A673 (cell line): ENCODE results near the gene ZMAT5. TPM values are rescaled to one million over a fixed set of nuclear protein-coding genes. Genes with fewer than 3 reads are reported as not detected.

Experiments used
- BruUV-seq: library from RNA; stranded (reverse); fragments of 400-500 nt; replicated peaks from 2 replicates; lab custom pipeline; 2021; lab: Mats Ljungman, UMichigan
- CTCF ChIA-PET: fragments of 300-600 bp; sonication (Branson Sonifier 250); formaldehyde crosslinking; loops from one replicate; lab custom pipeline; 2022; ENCODE audit warnings: antibody characterized with exemption; lab: Charles Lee
- POLR2A ChIA-PET: fragments of 300-600 bp; sonication (Branson Sonifier 250); formaldehyde crosslinking; loops from one replicate; lab custom pipeline; 2022; ENCODE audit warnings: antibody characterized with exemption; ENCODE audit not compliant: low non-redundant PET; lab: Charles Lee
- DNase-seq: peaks from one replicate; pipeline ENCODE4 v3.0.0-alpha.2; 2015; ENCODE audit warnings: low spot score
- H3K27ac ChIP-seq: fragments of 200-600 bp; sonication (generic); 2 replicates; pipeline ENCODE4 v1.5.1; 2016; ENCODE audit warnings: mixed run types, low read depth, mild to moderate bottlenecking, mixed read lengths, antibody characterized with exemption, low read length; ENCODE audit not compliant: poor library complexity, severe bottlenecking
- H3K27me3 ChIP-seq: fragments of 200-600 bp; sonication (generic); replicated peaks from 2 replicates; pipeline ENCODE4 v1.6.1; 2017; ENCODE audit warnings: mixed run types, low read depth, mild to moderate bottlenecking, mixed read lengths, antibody characterized with exemption, low read length; ENCODE audit not compliant: insufficient read depth, poor library complexity
- H3K36me3 ChIP-seq: fragments of 200-600 bp; sonication (generic); 2 replicates; pipeline ENCODE4 v1.6.1; 2016; ENCODE audit warnings: mixed run types, mild to moderate bottlenecking, mixed read lengths, antibody characterized with exemption, low read length; ENCODE audit not compliant: insufficient read depth, poor library complexity, severe bottlenecking
- H3K4me1 ChIP-seq: fragments of 200-600 bp; sonication (generic); 2 replicates; pipeline ENCODE4 v1.6.1; 2017; ENCODE audit warnings: mixed run types, mild to moderate bottlenecking, mixed read lengths, antibody characterized with exemption, low read length; ENCODE audit not compliant: insufficient read depth, poor library complexity, severe bottlenecking
- H3K4me3 ChIP-seq: fragments of 200-600 bp; sonication (generic); 2 replicates; pipeline ENCODE4 v1.5.1; 2016; ENCODE audit warnings: low read depth, mixed run types, mild to moderate bottlenecking, mixed read lengths, low read length; ENCODE audit not compliant: poor library complexity, severe bottlenecking
- H3K9me3 ChIP-seq: fragments of 200-600 bp; sonication (generic); 2 replicates; pipeline ENCODE4 v1.6.1; 2016; ENCODE audit warnings: mixed run types, low read depth, mild to moderate bottlenecking, mixed read lengths, antibody characterized with exemption, low read length; ENCODE audit not compliant: poor library complexity, severe bottlenecking
- EZH2 ChIP-seq: fragments of 200-600 bp; sonication (generic); IDR thresholded peaks from 2 replicates; pipeline ENCODE4 v1.6.1; 2017; ENCODE audit warnings: borderline replicate concordance, low read depth, mild to moderate bottlenecking, mixed read lengths, antibody characterized with exemption, low read length; ENCODE audit not compliant: poor library complexity, severe bottlenecking
- intact Hi-C: fragments of 100-400 bp; cut with micrococcal nuclease; formaldehyde crosslinking; loops from one replicate; pipeline ENCODE4 v1.10.0; 2022; ENCODE audit not compliant: unreplicated experiment
- total RNA-seq: library from RNA; stranded (reverse); gene quantifications from 2 replicates; pipeline ENCODE4 v1.2.3, GENCODE V29; 2021
- TF ChIP-seq, protein P1 (sequence below): fragments of 300-800, 200-600 bp; sonication (generic); conservative IDR thresholded peaks from 2 replicates; pipeline ENCODE4 v1.5.1; 2017; ENCODE audit warnings: low read depth, mild to moderate bottlenecking, antibody characterized with exemption, low read length, moderate library complexity, mixed read lengths

The ZMAT5 gene
- total RNA-seq, 1 experiment from 2014 or later: 19.8 TPM

GRCh38 chr22:29815580-29815979 lies 48.8 kb upstream of the ZMAT5 start:
- Histone ChIP-seq H3K27ac (no peak overlapping the region), H3K4me1 (no peaks in the 10 kb centered on the region), H3K9me3 (no peaks in the 10 kb centered on the region), H3K27me3 (no peaks in the 10 kb centered on the region), H3K4me3 (no peak overlapping the region), H3K36me3 (peaks cover 28% of the 10 kb centered on the region)
- no TSS peak for BruUV-seq
- no peak for DNase-seq
- ChIA-PET POLR2A (no interaction called here), CTCF (interaction anchor here (1.0 kb wide), 1 partner anchor 179 kb away, joined by 3 read pairs; no protein-coding TSS in a partner anchor)
- intact Hi-C loops: no loop called here
- TF ChIP-seq, protein P1, sequence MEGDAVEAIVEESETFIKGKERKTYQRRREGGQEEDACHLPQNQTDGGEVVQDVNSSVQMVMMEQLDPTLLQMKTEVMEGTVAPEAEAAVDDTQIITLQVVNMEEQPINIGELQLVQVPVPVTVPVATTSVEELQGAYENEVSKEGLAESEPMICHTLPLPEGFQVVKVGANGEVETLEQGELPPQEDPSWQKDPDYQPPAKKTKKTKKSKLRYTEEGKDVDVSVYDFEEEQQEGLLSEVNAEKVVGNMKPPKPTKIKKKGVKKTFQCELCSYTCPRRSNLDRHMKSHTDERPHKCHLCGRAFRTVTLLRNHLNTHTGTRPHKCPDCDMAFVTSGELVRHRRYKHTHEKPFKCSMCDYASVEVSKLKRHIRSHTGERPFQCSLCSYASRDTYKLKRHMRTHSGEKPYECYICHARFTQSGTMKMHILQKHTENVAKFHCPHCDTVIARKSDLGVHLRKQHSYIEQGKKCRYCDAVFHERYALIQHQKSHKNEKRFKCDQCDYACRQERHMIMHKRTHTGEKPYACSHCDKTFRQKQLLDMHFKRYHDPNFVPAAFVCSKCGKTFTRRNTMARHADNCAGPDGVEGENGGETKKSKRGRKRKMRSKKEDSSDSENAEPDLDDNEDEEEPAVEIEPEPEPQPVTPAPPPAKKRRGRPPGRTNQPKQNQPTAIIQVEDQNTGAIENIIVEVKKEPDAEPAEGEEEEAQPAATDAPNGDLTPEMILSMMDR: no peak
- TF ChIP-seq EZH2: no peak

GRCh38 chr22:29814003-29814402 lies 47.2 kb upstream of the ZMAT5 start:
- no peak for TF ChIP-seq EZH2
- TF ChIP-seq, protein P1: no peak
- H3K4me1 ChIP-seq: no peaks in the 10 kb centered on the region
- H3K27me3 ChIP-seq: no peaks in the 10 kb centered on the region
- no TSS peak for BruUV-seq
- peaks cover 28% of the 10 kb centered on the region for H3K36me3 ChIP-seq
- intact Hi-C loops: no loop called here
- no peak overlapping the region for H3K27ac ChIP-seq
- no peak overlapping the region for H3K4me3 ChIP-seq
- DNase-seq: no peak
- CTCF ChIA-PET: no interaction called here
- H3K9me3 ChIP-seq: no peaks in the 10 kb centered on the region
- POLR2A ChIA-PET: no interaction called here

GRCh38 chr22:29813563-29813962 lies 46.8 kb upstream of the ZMAT5 start:
- no peaks in the 10 kb centered on the region for H3K4me1 ChIP-seq
- H3K27ac ChIP-seq: no peak overlapping the region
- no TSS peak for BruUV-seq
- H3K27me3 ChIP-seq: no peaks in the 10 kb centered on the region
- H3K4me3 ChIP-seq: no peak overlapping the region
- H3K36me3 ChIP-seq: peaks cover 30% of the 10 kb centered on the region
- H3K9me3 ChIP-seq: no peaks in the 10 kb centered on the region
- POLR2A ChIA-PET: no interaction called here
- TF ChIP-seq EZH2: no peak
- TF ChIP-seq, protein P1: no peak
- intact Hi-C loops: no loop called here
- DNase-seq: no peak
- CTCF ChIA-PET: no interaction called here
